ENCODE measurements around the gene RAB34. TPM values are rescaled to one million over a fixed set of nuclear protein-coding genes. Genes with fewer than 3 reads are reported as not detected.
"Not testable (repeated sequence)": the region's sequence is repeated elsewhere in the genome, so short reads cannot be mapped to it uniquely, and the experiment has no call there.

The RAB34 gene
- total and polyA plus RNA-seq, 2 experiments from 2014 or later: 277 to 476 TPM

DNA sequence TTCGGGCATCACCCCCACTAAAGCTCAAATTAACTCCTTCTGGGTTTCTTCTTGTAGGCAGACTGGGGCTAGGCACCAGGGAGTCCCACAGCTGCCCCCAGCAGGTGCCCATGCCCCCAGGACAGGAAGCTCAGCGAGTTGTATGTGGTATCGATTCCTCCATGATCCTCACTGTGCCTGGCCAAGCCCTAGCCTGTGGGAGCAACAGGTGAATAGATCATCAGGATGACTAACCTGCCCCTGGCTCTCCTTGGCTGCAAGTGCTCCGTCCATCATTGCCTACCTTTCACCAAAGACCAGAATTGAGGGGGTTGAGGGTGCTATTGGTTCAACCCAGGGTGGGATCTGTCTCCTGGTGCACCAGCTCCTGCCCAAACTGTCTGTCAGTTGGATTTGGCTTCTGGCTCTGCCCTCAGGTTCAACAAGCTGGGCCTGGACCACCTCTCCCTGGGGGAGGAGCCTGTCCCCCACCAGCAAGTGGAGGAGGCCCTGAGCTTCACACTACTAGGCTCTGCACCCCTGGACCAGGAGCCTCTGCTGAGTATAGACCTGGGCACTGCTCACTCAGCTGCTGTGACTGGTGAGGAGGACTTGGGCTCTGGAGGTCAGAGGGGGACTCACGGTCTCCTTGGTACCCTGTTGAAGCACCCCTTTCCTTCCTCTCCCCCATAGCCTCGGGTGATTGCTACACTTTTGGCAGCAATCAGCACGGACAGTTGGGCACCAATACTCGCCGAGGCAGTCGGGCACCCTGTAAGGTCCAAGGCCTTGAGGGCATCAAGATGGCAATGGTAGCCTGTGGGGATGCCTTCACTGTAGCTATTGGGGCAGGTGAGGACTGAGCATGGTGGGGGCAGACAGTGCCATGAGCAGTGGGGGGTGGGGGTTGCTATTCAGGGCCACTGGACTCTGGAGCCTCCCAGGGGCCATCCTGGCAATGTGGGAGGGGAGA, 23.0 kb upstream of the RAB34 start:
- no peaks in the 10 kb centered on the region for H3K9me2 ChIP-seq (ENCODE audit: insufficient read depth)
- H3K27me3 ChIP-seq (replicated peaks; ENCODE audit: insufficient read depth): no peaks in the 10 kb centered on the region
- peaks cover 14% of the 10 kb centered on the region; the same call in 1 of the 2 replicates for H3F3A ChIP-seq (ENCODE audit: insufficient read depth)
- no peak overlapping the region for H3K4me3 ChIP-seq
- no peaks in the 10 kb centered on the region for H4K20me1 ChIP-seq (ENCODE audit: insufficient read depth)
- H3K9me3 ChIP-seq (ENCODE audit: low read depth): no peaks in the 10 kb centered on the region
- H3K79me2 ChIP-seq (ENCODE audit: insufficient read depth): peaks cover 15% of the 10 kb centered on the region
- 78 to 82% methylated on average over 10 of the region's 10 CpGs for WGBS, 2 experiments (ENCODE audit: low coverage in 1 of 2, low lambda C conversion rate in 2 of 2, missing lambda C conversion rate in 2 of 2)
- no peak for TF ChIP-seq EZH2phosphoT487 (IDR thresholded peaks at IDR 0.05; ENCODE audit: insufficient read depth, low read depth)
- TF ChIP-seq EZH2 (IDR thresholded peaks at IDR 0.05; ENCODE audit: insufficient read depth, poor library complexity, severe bottlenecking): no peak
- peaks cover 13% of the 10 kb centered on the region for H3K4me1 ChIP-seq (ENCODE audit: insufficient read depth)
- in situ Hi-C loops (cut with MboI): no loop called here
- no peak overlapping the region for H3K27ac ChIP-seq
- H3K9ac ChIP-seq: no peak overlapping the region
- no peaks in the 10 kb centered on the region for H3K36me3 ChIP-seq (ENCODE audit: low read depth)
- no peak for DNase-seq
- H2AFZ ChIP-seq: no peak overlapping the region
- no peak overlapping the region for H3K4me2 ChIP-seq (ENCODE audit: unreplicated experiment)

DNA sequence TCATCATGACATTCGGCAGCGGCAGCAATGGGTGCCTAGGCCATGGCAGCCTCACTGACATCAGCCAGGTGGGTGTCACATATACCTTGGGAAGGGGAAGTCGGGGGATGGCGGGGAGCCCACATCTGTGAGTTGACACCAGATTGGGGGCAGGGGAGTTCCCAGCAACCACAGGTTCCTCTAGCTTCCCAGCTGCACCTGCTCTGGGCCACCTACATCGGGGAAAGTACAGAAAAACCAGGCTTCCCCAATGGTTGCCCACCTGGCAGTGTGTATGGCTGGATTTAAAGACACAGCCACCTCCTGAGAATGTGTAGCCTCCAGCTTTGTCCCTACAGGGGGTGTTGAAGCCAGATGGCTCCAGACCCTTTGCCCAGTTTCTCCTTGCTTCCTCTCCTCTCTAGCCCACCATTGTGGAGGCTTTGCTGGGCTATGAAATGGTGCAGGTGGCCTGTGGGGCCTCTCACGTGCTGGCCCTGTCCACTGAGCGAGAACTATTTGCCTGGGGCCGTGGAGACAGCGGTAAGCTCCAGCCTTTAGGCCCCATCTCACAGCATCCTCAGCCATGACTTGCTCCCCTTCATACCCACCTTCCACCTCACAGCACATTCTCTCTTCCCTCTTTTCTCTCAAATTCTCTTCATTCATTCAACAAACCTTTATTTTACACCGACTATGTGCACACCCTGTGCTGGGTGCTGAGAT, 21.2 kb upstream of the RAB34 start:
- Histone ChIP-seq H3K9me3 (ENCODE audit: low read depth) (no peaks in the 10 kb centered on the region), H3K79me2 (ENCODE audit: insufficient read depth) (no peaks in the 10 kb centered on the region), H3K9me2 (ENCODE audit: insufficient read depth) (no peaks in the 10 kb centered on the region), H3K27ac (no peak overlapping the region), H3K4me3 (no peak overlapping the region), H4K20me1 (ENCODE audit: insufficient read depth) (no peaks in the 10 kb centered on the region), H3K36me3 (ENCODE audit: low read depth) (no peaks in the 10 kb centered on the region), H3F3A (ENCODE audit: insufficient read depth) (peaks cover 14% of the 10 kb centered on the region; the same call in 1 of the 2 replicates), H2AFZ (no peak overlapping the region), H3K9ac (no peak overlapping the region), H3K4me2 (ENCODE audit: unreplicated experiment) (no peak overlapping the region), H3K4me1 (ENCODE audit: insufficient read depth) (peaks cover 11% of the 10 kb centered on the region), H3K27me3 (replicated peaks; ENCODE audit: insufficient read depth) (no peaks in the 10 kb centered on the region)
- WGBS, 2 experiments (ENCODE audit: low coverage in 1 of 2, low lambda C conversion rate in 2 of 2, missing lambda C conversion rate in 2 of 2): 84 to 87% methylated on average over 10 of the region's 10 CpGs
- no peak for DNase-seq
- TF ChIP-seq EZH2phosphoT487 (IDR thresholded peaks at IDR 0.05; ENCODE audit: insufficient read depth, low read depth): no peak
- in situ Hi-C loops (cut with MboI): no loop called here

DNA sequence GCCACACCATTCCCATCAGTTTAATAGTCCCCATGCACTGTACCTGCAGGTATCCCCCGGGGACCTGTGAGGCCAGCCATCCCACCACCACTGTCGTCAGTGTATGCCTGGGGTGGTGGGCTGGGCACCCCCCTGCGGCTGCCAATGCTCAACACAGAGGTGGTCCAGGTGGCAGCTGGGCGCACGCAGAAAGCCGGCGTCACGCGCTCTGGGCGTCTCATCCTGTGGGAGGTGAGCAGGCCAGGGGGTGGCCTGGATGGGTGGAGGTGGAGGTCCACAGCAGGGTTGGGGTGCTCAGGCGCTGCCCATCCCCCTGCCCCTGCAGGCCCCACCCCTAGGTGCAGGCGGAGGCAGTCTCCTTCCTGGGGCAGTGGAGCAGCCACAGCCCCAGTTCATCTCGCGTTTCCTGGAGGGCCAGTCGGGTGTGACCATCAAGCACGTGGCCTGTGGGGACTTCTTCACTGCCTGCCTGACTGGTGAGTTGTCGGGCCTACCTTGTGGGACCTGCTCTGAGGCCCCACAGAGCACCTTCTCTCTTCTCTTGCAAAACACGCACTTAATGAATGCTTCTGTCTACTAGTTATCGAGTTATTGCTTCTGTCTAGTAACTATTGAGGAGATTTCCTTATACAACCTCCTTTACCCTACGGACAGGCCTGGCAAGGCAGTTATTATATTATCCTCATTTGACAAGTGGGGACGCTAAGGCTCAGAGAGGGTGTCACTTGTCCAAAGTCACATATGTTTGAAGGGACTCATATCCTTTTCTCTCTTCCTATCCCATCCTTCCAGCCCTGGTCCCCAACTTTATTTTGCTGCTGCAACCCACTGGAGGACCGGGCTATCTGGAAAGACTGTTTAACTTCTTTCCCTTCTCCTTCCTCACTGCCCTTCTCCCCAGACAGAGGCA, 20.4 kb upstream of the RAB34 start:
- TF ChIP-seq EZH2phosphoT487 (IDR thresholded peaks at IDR 0.05; ENCODE audit: insufficient read depth, low read depth): no peak
- no peak for TF ChIP-seq EZH2 (IDR thresholded peaks at IDR 0.05; ENCODE audit: insufficient read depth, poor library complexity, severe bottlenecking)
- Histone ChIP-seq H2AFZ (no peak overlapping the region), H3K27me3 (replicated peaks; ENCODE audit: insufficient read depth) (no peaks in the 10 kb centered on the region), H4K20me1 (ENCODE audit: insufficient read depth) (no peaks in the 10 kb centered on the region), H3K36me3 (ENCODE audit: low read depth) (no peaks in the 10 kb centered on the region), H3K9me3 (ENCODE audit: low read depth) (no peaks in the 10 kb centered on the region), H3K4me2 (ENCODE audit: unreplicated experiment) (no peak overlapping the region), H3F3A (ENCODE audit: insufficient read depth) (peaks cover 11% of the 10 kb centered on the region; the same call in 1 of the 2 replicates), H3K9me2 (ENCODE audit: insufficient read depth) (no peaks in the 10 kb centered on the region), H3K9ac (no peak overlapping the region), H3K27ac (no peak overlapping the region), H3K4me3 (no peak overlapping the region), H3K4me1 (ENCODE audit: insufficient read depth) (peaks cover 7% of the 10 kb centered on the region), H3K79me2 (ENCODE audit: insufficient read depth) (no peaks in the 10 kb centered on the region)
- in situ Hi-C loops (cut with MboI): no loop called here
- 84 to 88% methylated on average over 18 to 22 of the region's 22 CpGs for WGBS, 2 experiments (ENCODE audit: low coverage in 1 of 2, low lambda C conversion rate in 2 of 2, missing lambda C conversion rate in 2 of 2)
- no peak for DNase-seq

DNA sequence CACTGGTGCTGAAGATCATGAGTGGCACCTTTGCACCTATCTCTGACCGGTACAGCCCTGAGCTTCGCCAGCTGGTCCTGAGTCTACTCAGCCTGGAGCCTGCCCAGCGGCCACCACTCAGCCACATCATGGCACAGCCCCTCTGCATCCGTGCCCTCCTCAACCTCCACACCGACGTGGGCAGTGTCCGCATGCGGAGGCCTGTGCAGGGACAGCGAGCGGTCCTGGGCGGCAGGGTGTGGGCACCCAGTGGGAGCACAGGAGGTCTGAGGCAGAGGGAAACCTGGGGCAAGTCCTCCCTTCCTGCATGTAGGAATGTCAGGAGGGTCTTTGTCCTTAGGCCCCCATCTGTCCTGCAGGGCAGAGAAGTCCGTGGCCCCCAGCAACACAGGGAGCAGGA, 19.6 kb upstream of the RAB34 start:
- Histone ChIP-seq H4K20me1 (ENCODE audit: insufficient read depth) (no peaks in the 10 kb centered on the region), H3K9me3 (ENCODE audit: low read depth) (no peaks in the 10 kb centered on the region), H3K36me3 (ENCODE audit: low read depth) (no peaks in the 10 kb centered on the region), H3K4me3 (no peak overlapping the region), H3K27me3 (replicated peaks; ENCODE audit: insufficient read depth) (no peaks in the 10 kb centered on the region), H3K4me1 (ENCODE audit: insufficient read depth) (peaks cover under 1% of the 10 kb centered on the region; the same call in 1 of the 2 replicates), H3K9ac (no peak overlapping the region), H3K79me2 (ENCODE audit: insufficient read depth) (no peaks in the 10 kb centered on the region), H3K9me2 (ENCODE audit: insufficient read depth) (no peaks in the 10 kb centered on the region), H2AFZ (no peak overlapping the region), H3K4me2 (ENCODE audit: unreplicated experiment) (no peak overlapping the region), H3K27ac (no peak overlapping the region), H3F3A (ENCODE audit: insufficient read depth) (peaks cover 4% of the 10 kb centered on the region; the same call in 1 of the 2 replicates)
- TF ChIP-seq EZH2phosphoT487 (IDR thresholded peaks at IDR 0.05; ENCODE audit: insufficient read depth, low read depth): no peak
- no peak for TF ChIP-seq EZH2 (IDR thresholded peaks at IDR 0.05; ENCODE audit: insufficient read depth, poor library complexity, severe bottlenecking)
- in situ Hi-C loops (cut with MboI): no loop called here
- 90 to 97% methylated on average over 12 of the region's 12 CpGs for WGBS, 2 experiments (ENCODE audit: low coverage in 1 of 2, low lambda C conversion rate in 2 of 2, missing lambda C conversion rate in 2 of 2)
- DNase-seq: no peak

DNA sequence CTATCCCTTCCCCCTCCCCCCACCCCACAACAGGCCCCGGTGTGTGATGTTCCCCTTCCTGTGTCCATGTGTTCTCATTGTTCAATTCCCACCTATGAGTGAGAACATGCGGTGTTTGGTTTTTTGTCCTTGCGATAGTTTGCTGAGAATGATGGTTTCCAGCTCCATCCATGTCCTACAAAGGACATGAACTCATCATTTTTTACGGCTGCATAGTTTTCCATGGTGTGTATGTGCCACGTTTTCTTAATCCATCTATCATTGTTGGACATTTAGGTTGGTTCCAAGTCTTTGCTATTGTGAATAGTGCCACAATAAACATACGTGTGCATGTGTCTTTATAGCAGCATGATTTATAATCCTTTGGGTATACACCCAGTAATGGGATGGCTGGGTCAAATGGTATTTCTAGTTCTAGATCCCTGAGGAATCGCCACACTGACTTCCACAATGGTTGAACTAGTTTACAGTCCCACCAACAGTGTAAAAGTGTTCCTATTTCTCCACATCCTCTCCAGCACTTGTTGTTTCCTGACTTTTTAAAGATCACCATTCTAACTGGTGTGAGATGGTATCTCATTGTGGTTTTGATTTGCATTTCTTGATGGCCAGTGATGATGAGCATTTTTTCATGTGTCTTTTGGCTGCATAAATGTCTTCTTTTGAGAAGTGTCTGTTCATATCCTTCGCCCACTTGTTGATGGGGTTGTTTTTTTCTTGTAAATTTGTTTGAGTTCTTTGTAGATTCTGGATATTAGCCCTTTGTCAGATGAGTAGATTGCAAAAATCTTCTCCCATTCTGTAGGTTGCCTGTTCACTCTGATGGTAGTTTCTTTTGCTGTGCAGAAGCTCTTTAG, 18.5 kb upstream of the RAB34 start:
- H3K36me3 ChIP-seq (ENCODE audit: low read depth); H3K27ac ChIP-seq; H3K9me3 ChIP-seq (ENCODE audit: low read depth); H3K9ac ChIP-seq; H3K27me3 ChIP-seq (replicated peaks; ENCODE audit: insufficient read depth); H3K4me3 ChIP-seq; H3K9me2 ChIP-seq (ENCODE audit: insufficient read depth); H4K20me1 ChIP-seq (ENCODE audit: insufficient read depth); H3K79me2 ChIP-seq (ENCODE audit: insufficient read depth); in situ Hi-C loops (cut with MboI); H2AFZ ChIP-seq; H3F3A ChIP-seq (ENCODE audit: insufficient read depth); H3K4me2 ChIP-seq (ENCODE audit: unreplicated experiment); DNase-seq; H3K4me1 ChIP-seq (ENCODE audit: insufficient read depth): not testable (repeated sequence)
- 84 to 86% methylated on average over 6 to 7 of the region's 8 CpGs for WGBS, 2 experiments (ENCODE audit: low coverage in 1 of 2, low lambda C conversion rate in 2 of 2, missing lambda C conversion rate in 2 of 2)
